Tibial nerve (tissue), 4 donors: ENCODE results near the gene NTM. TPM values are rescaled to one million over a fixed set of nuclear protein-coding genes. Genes with fewer than 3 reads are reported as not detected.

Source experiments
- DNase-seq, 2 donors: peaks; one replicate each; pipeline ENCODE4 v3.0.0-alpha.2; 2019; ENCODE audit warnings: low spot score in 2 of 2
- H3K27ac ChIP-seq, 4 donors: fragments of 200-600 bp; sonication (generic) in 3 of 4; one replicate each; pipeline ENCODE4 v1.5.1; 2017 to 2019; ENCODE audit warnings: mild to moderate bottlenecking in 1 of 4
- H3K27me3 ChIP-seq, 2 donors: fragments of 200-600 bp; sonication (generic) in 1 of 2; one replicate each; pipeline versions ENCODE4 v1.5.1 to v1.6.0; 2017 to 2019
- H3K36me3 ChIP-seq, 3 donors: fragments of 200-600 bp; sonication (generic); one replicate each; pipeline ENCODE4 v1.5.1; 2018 to 2019
- H3K4me1 ChIP-seq, 4 donors: fragments of 200-600 bp; sonication (generic) in 3 of 4; one replicate each; pipeline ENCODE4 v1.5.1; 2017 to 2019
- H3K4me3 ChIP-seq, 4 donors: fragments of 200-600 bp; sonication (generic) in 3 of 4; one replicate each; pipeline ENCODE4 v1.5.1; 2017 to 2019; ENCODE audit warnings: mild to moderate bottlenecking in 1 of 4, moderate library complexity in 1 of 4
- H3K9me3 ChIP-seq, 4 donors: fragments of 200-600 bp; sonication (generic) in 3 of 4; one replicate each; pipeline ENCODE4 v1.5.1; 2017 to 2019
- CTCF ChIP-seq, 5 experiments: fragments of 200-600 bp in 3 of 5; fragments of 450-650 bp in 2 of 5; sonication (generic) in 3 of 5; IDR thresholded peaks; one replicate each; pipeline ENCODE4 v1.5.1; 2016 to 2019; ENCODE audit warnings: antibody characterized with exemption in 5 of 5, mild to moderate bottlenecking in 3 of 5, moderate library complexity in 2 of 5
- EP300 ChIP-seq, 2 donors: sonication (generic); formaldehyde crosslinking; IDR thresholded peaks; one replicate each; pipeline ENCODE4 v1.6.1; 2017; ENCODE audit warnings: antibody characterized with exemption in 2 of 2, mild to moderate bottlenecking in 1 of 2
- POLR2A ChIP-seq, 2 donors: fragments of 450-650 bp; IDR thresholded peaks; one replicate each; pipeline ENCODE4 v1.6.1; 2017; ENCODE audit warnings: antibody characterized with exemption in 2 of 2, mild to moderate bottlenecking in 2 of 2, moderate library complexity in 2 of 2
- WGBS, 2 donors: methylation state at CpG; one replicate each; pipeline ENCODE4 v1.1.5; 2018; 5-methylcytosine and 5-hydroxymethylcytosine counted together
- total RNA-seq, 4 donors: library from RNA; depleted of rRNA; stranded (reverse); fragments of >200 nt; gene quantifications; one replicate each; pipeline ENCODE4 v1.1.0, GENCODE V29; 2016

NTM gene
- total RNA-seq, 4 donors from 2014 or later: 3.7 to 11.4 (median 10.8) TPM

GRCh38 chr11:131750692-131751091 is 380.3 kb downstream of the NTM start:
- no peaks in the 10 kb centered on the region for H3K9me3 ChIP-seq
- TF ChIP-seq EP300 (IDR thresholded peaks at IDR 0.05) (no peak), CTCF (IDR thresholded peaks at IDR 0.05) (no peak), POLR2A (IDR thresholded peaks at IDR 0.05) (no peak)
- no peak for DNase-seq
- no peaks in the 10 kb centered on the region for H3K36me3 ChIP-seq
- peaks cover 0 to 6% (median 0%) of the 10 kb centered on the region in 4 donors for H3K4me1 ChIP-seq
- H3K4me3 ChIP-seq: no peak overlapping the region
- no peaks in the 10 kb centered on the region for H3K27me3 ChIP-seq
- H3K27ac ChIP-seq: no peak overlapping the region
- 91 to 94% methylated on average over 5 of the region's 5 CpGs for WGBS, 2 donors

- TF ChIP-seq POLR2A (IDR thresholded peaks at IDR 0.05) (no peak), EP300 (IDR thresholded peaks at IDR 0.05) (no peak), CTCF (IDR thresholded peaks at IDR 0.05) (no peak)
- H3K36me3 ChIP-seq: no peaks in the 10 kb centered on the region
- no peaks in the 10 kb centered on the region for H3K9me3 ChIP-seq
- no peak for DNase-seq
- WGBS, 2 donors: 70 to 73% methylated on average over 3 of the region's 3 CpGs
- no peak overlapping the region for H3K4me3 ChIP-seq
- H3K27ac ChIP-seq: no peak overlapping the region
- H3K4me1 ChIP-seq: no peaks in the 10 kb centered on the region
- H3K27me3 ChIP-seq: no peaks in the 10 kb centered on the region
These were observed 384.3 kb downstream of the NTM start for GRCh38 chr11:131754671-131755070.

- H3K9me3 ChIP-seq: peaks cover 0 to 4% (median 0%) of the 10 kb centered on the region in 4 donors
- DNase-seq: no peak
- H3K4me3 ChIP-seq: no peak overlapping the region
- peaks cover 0 to 10% of the 10 kb centered on the region in 2 donors for H3K27me3 ChIP-seq
- WGBS, 2 donors: 56 to 59% methylated on average over 6 of the region's 6 CpGs
- TF ChIP-seq EP300 (IDR thresholded peaks at IDR 0.05) (no peak), CTCF (IDR thresholded peaks at IDR 0.05) (no peak)
- no peaks in the 10 kb centered on the region for H3K4me1 ChIP-seq
- H3K27ac ChIP-seq: no peak overlapping the region
- H3K36me3 ChIP-seq: no peaks in the 10 kb centered on the region
These were observed 386.2 kb downstream of the NTM start for GRCh38 chr11:131756479-131757110.

- WGBS, 2 donors: 91 to 92% methylated on average over 7 of the region's 7 CpGs
- H3K9me3 ChIP-seq: peaks cover 0 to 9% (median 0%) of the 10 kb centered on the region in 4 donors
- DNase-seq: no peak
- TF ChIP-seq CTCF (IDR thresholded peaks at IDR 0.05) (no peak), POLR2A (IDR thresholded peaks at IDR 0.05) (no peak), EP300 (IDR thresholded peaks at IDR 0.05) (no peak)
- H3K4me3 ChIP-seq: no peak overlapping the region
- no peak overlapping the region for H3K27ac ChIP-seq
- H3K27me3 ChIP-seq: peaks cover 0 to 10% of the 10 kb centered on the region in 2 donors
- H3K36me3 ChIP-seq: no peaks in the 10 kb centered on the region
- H3K4me1 ChIP-seq: no peaks in the 10 kb centered on the region
These were observed 388.3 kb downstream of the NTM start for GRCh38 chr11:131758726-131759125.

GRCh38 chr11:131759140-131759539 is 388.7 kb downstream of the NTM start:
- H3K36me3 ChIP-seq: no peaks in the 10 kb centered on the region
- DNase-seq: no peak
- 54 to 63% methylated on average over 2 of the region's 2 CpGs for WGBS, 2 donors
- TF ChIP-seq CTCF (IDR thresholded peaks at IDR 0.05): no peak
- TF ChIP-seq EP300 (IDR thresholded peaks at IDR 0.05): no peak
- TF ChIP-seq POLR2A (IDR thresholded peaks at IDR 0.05): no peak
- H3K9me3 ChIP-seq: peaks cover 0 to 9% (median 0%) of the 10 kb centered on the region in 4 donors
- no peak overlapping the region for H3K27ac ChIP-seq
- peaks cover 0 to 10% of the 10 kb centered on the region in 2 donors for H3K27me3 ChIP-seq
- no peak overlapping the region for H3K4me3 ChIP-seq
- no peaks in the 10 kb centered on the region for H3K4me1 ChIP-seq
